SK-N-MC (cell line): ENCODE measurements around the gene ANXA2.
"Not testable (repeated sequence)": the region's sequence is repeated elsewhere in the genome, so short reads cannot be mapped to it uniquely, and the experiment has no call there.

Experiments
- DNase-seq: peaks from one replicate; pipeline ENCODE4 v3.0.0-alpha.2; 2011; ENCODE audit warnings: low read depth, low spot score
- H3K27ac ChIP-seq: fragments of 200-600 bp; sonication (generic); 2 replicates; pipeline ENCODE4 v1.5.1; 2016; ENCODE audit warnings: mixed run types
- H3K36me3 ChIP-seq: fragments of 200-600 bp; sonication (generic); 2 replicates; pipeline ENCODE4 v1.6.1; 2017; ENCODE audit warnings: antibody characterized with exemption, low read length, mixed read lengths; ENCODE audit not compliant: insufficient read depth
- H3K4me3 ChIP-seq: fragments of 200-600 bp; sonication (generic); 2 replicates; pipeline ENCODE4 v1.5.1; 2016
- H3K9ac ChIP-seq: fragments of 200-600 bp; sonication (generic); 2 replicates; pipeline ENCODE4 v1.8.0; 2017; ENCODE audit warnings: mixed run types, mixed read lengths; ENCODE audit not compliant: insufficient read length
- H3K9me3 ChIP-seq: fragments of 200-600 bp; sonication (generic); 2 replicates; pipeline ENCODE4 v1.6.1; 2017; ENCODE audit warnings: low read depth, mild to moderate bottlenecking, antibody characterized with exemption, low read length, moderate library complexity, mixed read lengths
- EZH2 ChIP-seq: fragments of 200-600 bp; sonication (generic); IDR thresholded peaks from one replicate; pipeline ENCODE4 v1.6.1; 2017; ENCODE audit warnings: antibody characterized with exemption
- FOXP2 ChIP-seq: optimal IDR thresholded peaks from 2 replicates; pipeline ENCODE3; 2011; ENCODE audit warnings: mild to moderate bottlenecking, moderate library complexity; ENCODE audit not compliant: insufficient read depth; ENCODE audit errors: extremely low read length, control extremely low read depth
- POLR2AphosphoS5 ChIP-seq: IDR thresholded peaks from 2 replicates; pipeline ENCODE4 v1.6.1; 2012; ENCODE audit warnings: mild to moderate bottlenecking, low read depth, low read length, borderline replicate concordance

Gene ANXA2

DNA sequence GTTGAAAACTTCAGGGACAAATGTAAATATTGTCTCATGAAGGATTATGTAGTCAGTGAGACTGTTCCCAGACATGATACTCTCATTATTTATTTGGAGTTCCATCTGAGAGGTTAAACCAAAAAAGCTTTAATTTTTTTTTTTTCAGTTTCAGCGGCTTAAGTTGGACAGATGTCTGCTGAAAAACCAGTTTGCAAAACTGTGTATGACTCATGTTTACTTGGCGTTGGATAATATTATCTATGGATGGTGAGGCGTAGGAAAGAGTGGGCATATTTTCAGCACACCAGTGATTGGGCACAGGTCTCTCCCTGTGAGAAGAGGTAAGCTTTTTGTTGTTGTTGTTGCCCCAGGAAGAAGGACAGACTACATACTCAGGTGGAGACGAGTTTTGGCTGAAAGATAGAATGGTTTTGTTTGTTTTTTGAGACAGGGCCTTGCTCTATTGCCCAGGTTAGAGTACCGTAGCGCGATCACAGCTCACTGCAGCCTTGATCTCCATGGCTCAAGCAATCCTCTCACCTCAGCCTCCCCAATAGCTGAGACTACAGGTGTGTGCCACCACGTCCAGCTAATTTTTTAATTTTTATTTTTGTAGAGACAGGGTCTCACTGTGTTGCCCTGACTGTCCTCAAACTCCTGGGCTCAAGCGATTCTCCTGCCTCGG, 16.4 kb upstream of the ANXA2 start:
- TF ChIP-seq POLR2AphosphoS5 (no peak), EZH2 (no peak), FOXP2 (no peak)
- no peak overlapping the region for H3K4me3 ChIP-seq
- no peaks in the 10 kb centered on the region for H3K36me3 ChIP-seq
- no peak overlapping the region for H3K9ac ChIP-seq
- DNase-seq: no peak
- H3K27ac ChIP-seq: peak overlapping the region; percentile 21; the same call in 1 of the 2 replicates
- H3K9me3 ChIP-seq: no peaks in the 10 kb centered on the region

GRCh38 chr15:60413231-60413824, 15.5 kb upstream of the ANXA2 start:
- no peak overlapping the region for H3K4me3 ChIP-seq
- no peak for DNase-seq
- TF ChIP-seq FOXP2: no peak
- no peak for TF ChIP-seq EZH2
- no peak for TF ChIP-seq POLR2AphosphoS5
- H3K36me3 ChIP-seq: no peaks in the 10 kb centered on the region
- H3K9me3 ChIP-seq: no peaks in the 10 kb centered on the region
- H3K9ac ChIP-seq: no peak overlapping the region
- H3K27ac ChIP-seq: no peak overlapping the region

- not testable (repeated sequence) for H3K36me3 ChIP-seq, H3K9ac ChIP-seq, H3K27ac ChIP-seq, H3K9me3 ChIP-seq, DNase-seq, H3K4me3 ChIP-seq
Observed at GRCh38 chr15:60412807-60413206, 15.0 kb upstream of the ANXA2 start.

DNA sequence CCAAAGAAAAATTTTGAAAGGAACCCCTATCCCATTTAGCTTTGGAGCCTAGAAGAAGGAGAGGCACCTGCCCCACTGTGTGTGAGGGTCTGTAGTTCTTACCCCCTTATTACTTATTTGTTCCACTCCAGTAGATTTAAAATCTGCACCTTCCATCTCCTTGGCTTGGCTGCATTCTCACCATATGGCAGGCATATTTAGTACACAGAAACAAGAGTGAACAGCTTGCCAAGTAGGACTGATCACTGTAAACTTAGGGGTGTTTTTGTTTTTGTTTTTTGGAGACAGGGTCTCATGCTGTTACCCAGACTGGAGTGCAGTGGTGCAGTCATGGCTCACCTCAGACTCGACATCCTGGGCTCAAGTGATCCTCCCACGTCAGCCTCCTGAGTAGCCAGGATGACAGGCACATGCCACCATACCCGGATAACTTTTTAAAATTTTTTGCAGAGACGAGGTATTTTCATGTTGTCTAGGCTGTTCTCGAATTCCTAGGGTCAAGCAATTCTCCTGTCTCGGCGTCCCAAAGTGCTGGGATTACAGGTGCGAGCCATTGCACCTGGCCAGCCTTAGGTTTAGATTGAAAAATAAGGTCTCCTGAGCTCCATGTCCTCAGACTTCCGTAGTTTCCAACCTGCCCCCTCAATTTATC, 14.1 kb upstream of the ANXA2 start:
- Histone ChIP-seq H3K27ac (peak overlapping the region; percentile 6; the same call in 1 of the 2 replicates), H3K9ac (no peak overlapping the region), H3K9me3 (no peaks in the 10 kb centered on the region), H3K36me3 (no peaks in the 10 kb centered on the region), H3K4me3 (no peak overlapping the region)
- no peak for TF ChIP-seq POLR2AphosphoS5
- TF ChIP-seq FOXP2: no peak
- no peak for TF ChIP-seq EZH2
- DNase-seq: no peak

- H3K9ac ChIP-seq, H3K27ac ChIP-seq, DNase-seq, H3K4me3 ChIP-seq, H3K36me3 ChIP-seq, H3K9me3 ChIP-seq: not testable (repeated sequence)
Observed at GRCh38 chr15:60410350-60410749, 12.6 kb upstream of the ANXA2 start.

- H3K36me3 ChIP-seq: no peaks in the 10 kb centered on the region
- H3K9me3 ChIP-seq: no peaks in the 10 kb centered on the region
- TF ChIP-seq POLR2AphosphoS5 (no peak), EZH2 (no peak), FOXP2 (no peak)
- H3K9ac ChIP-seq: no peak overlapping the region
- H3K27ac ChIP-seq: no peak overlapping the region; the same call in 1 of the 2 replicates
- H3K4me3 ChIP-seq: no peak overlapping the region
- no peak for DNase-seq
Observed at GRCh38 chr15:60408463-60408981, 10.7 kb upstream of the ANXA2 start.

- Histone ChIP-seq H3K27ac (no peak overlapping the region), H3K9ac (no peak overlapping the region), H3K4me3 (no peak overlapping the region), H3K9me3 (no peaks in the 10 kb centered on the region), H3K36me3 (no peaks in the 10 kb centered on the region)
- no peak for TF ChIP-seq EZH2
- no peak for TF ChIP-seq POLR2AphosphoS5
- no peak for TF ChIP-seq FOXP2
- DNase-seq: no peak
Observed at GRCh38 chr15:60407415-60407805, 9.6 kb upstream of the ANXA2 start.

- H3K9ac ChIP-seq: no peak overlapping the region
- no peaks in the 10 kb centered on the region for H3K9me3 ChIP-seq
- H3K4me3 ChIP-seq: no peak overlapping the region
- DNase-seq: no peak
- no peaks in the 10 kb centered on the region for H3K36me3 ChIP-seq
- peak overlapping the region; percentile 38; the same call in 1 of the 2 replicates for H3K27ac ChIP-seq
- TF ChIP-seq FOXP2: no peak
- TF ChIP-seq EZH2: no peak
- no peak for TF ChIP-seq POLR2AphosphoS5
Observed at GRCh38 chr15:60406513-60407414, 9.0 kb upstream of the ANXA2 start.
